GM12873 (cell line): Measurements from ENCODE around the gene MCUB.

Experiments used
- TF ChIP-seq, protein P1 (sequence below): IDR thresholded peaks from 2 replicates; pipeline ENCODE4 v1.5.1; 2012; ENCODE audit warnings: low read depth, mild to moderate bottlenecking, moderate library complexity, low read length, control low read depth; ENCODE audit not compliant: insufficient read depth; ENCODE audit errors: missing control alignments

MCUB gene

GRCh38 chr4:109675181-109675580 is 115.1 kb downstream of the MCUB start:
- TF ChIP-seq, protein P1, sequence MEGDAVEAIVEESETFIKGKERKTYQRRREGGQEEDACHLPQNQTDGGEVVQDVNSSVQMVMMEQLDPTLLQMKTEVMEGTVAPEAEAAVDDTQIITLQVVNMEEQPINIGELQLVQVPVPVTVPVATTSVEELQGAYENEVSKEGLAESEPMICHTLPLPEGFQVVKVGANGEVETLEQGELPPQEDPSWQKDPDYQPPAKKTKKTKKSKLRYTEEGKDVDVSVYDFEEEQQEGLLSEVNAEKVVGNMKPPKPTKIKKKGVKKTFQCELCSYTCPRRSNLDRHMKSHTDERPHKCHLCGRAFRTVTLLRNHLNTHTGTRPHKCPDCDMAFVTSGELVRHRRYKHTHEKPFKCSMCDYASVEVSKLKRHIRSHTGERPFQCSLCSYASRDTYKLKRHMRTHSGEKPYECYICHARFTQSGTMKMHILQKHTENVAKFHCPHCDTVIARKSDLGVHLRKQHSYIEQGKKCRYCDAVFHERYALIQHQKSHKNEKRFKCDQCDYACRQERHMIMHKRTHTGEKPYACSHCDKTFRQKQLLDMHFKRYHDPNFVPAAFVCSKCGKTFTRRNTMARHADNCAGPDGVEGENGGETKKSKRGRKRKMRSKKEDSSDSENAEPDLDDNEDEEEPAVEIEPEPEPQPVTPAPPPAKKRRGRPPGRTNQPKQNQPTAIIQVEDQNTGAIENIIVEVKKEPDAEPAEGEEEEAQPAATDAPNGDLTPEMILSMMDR = no peak

GRCh38 chr4:109675843-109676242 is 115.8 kb downstream of the MCUB start:
- TF ChIP-seq, protein P1 = no peak

DNA sequence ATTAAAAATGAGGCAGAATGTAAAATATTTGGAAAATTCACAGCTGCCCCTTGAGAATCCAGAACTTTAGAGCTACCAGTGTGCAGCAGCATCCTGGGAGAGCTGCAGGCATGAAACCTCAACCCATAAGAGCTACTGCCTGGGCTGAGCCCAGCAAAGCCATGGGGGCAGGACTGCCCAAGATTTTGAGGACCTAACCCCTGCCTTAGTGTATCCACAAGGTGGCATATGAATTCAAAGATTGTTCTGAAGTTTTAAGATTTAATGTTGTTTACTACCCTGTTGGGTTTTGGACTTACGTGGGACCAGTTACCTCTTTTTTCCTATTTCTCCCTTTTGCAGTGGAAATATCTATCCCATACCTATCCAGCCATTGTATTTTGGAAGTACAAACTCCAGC is 116.8 kb downstream of the MCUB start:
- TF ChIP-seq, protein P1 = no peak

DNA sequence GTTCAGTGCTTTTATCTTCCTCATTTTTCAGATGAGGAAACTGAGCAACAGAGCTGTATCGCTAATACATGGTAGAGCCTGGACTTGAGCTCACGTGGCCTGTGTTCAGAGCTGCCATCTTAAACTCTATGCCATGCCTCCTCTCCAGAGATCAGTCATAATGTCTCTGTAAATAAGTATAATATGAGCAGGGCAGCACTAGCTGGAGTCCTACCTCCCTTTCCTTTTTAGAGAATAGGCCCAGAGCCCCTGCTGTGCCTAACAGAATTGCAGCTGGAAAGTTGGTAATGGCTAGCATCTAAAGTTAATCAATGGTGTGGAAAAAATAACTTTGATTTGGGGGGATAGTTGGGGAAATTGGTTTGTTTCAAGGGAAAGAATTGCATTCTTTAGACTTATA is 122.8 kb downstream of the MCUB start:
- TF ChIP-seq, protein P1 = no peak

DNA sequence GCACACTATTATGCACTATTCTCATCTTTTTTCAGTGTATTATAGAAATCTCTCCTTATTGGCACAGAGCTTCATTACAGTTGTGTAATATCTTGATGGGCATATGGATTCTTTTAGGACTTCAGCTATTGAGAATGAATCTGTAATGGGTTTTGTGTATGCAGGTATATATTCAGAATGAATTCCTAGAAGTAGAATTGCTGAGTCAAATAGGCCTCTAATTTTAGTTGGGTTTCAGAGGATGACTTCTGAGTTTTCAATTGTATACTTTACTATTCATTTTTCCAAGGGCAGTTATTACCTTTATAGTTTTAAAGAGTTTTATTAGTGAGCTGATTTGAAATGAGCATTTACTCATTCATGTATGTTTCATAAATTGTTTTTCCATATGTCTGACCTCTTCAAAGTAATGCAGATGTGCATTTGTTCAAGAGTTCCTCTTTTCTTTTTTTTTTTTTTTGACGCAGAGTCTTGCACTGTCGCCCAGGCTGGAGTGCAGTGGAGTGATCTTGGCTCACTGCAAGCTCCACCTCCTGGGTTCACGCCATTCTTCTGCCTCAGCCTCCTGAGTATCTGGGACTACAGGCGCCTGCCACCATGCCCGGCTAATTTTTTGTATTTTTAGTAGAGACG is 123.7 kb downstream of the MCUB start:
- TF ChIP-seq, protein P1 = no peak

DNA sequence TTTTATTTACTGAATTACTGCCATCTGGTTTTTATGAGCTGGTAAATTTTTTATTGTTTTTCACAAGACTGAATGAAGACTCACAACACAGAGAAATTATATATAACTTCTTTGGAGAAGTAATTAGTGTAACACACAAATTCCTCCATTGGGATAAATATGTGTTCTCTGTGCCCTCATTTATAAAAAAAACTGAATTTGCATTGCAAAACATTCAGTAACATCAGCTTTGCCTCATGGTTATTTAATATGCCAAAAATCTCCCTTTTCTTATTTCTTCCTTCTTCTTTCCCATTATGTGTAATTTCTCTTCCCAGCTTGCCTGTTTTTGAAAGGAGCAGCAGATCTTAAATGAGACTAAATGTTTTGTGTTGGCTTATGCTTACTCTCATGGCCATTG is 124.7 kb downstream of the MCUB start:
- TF ChIP-seq, protein P1 = no peak

GRCh38 chr4:109690690-109691410 is 130.8 kb downstream of the MCUB start:
- TF ChIP-seq, protein P1 = no peak
